T-helper 2 cell (primary cell): ENCODE measurements around the gene IMMP2L.

Experiments used
- DNase-seq, 5 experiments: peaks; one replicate each; pipeline versions ENCODE4 v3.0.0 to v3.0.0-alpha.2; 2012 to 2022

The IMMP2L gene

GRCh38 chr7:111556977-111557376, 5.3 kb downstream of the IMMP2L start:
- no peak for DNase-seq

- no peak for DNase-seq
Observed at GRCh38 chr7:111554086-111554485, 8.2 kb downstream of the IMMP2L start.

- DNase-seq: no peak
Observed at GRCh38 chr7:111541067-111541466, 21.2 kb downstream of the IMMP2L start.

- no peak for DNase-seq
Observed at GRCh38 chr7:111540199-111540815, 22.0 kb downstream of the IMMP2L start.

GRCh38 chr7:111537134-111537533, 25.2 kb downstream of the IMMP2L start:
- no peak for DNase-seq

- DNase-seq: no peak
Observed at GRCh38 chr7:111535142-111535870, 27.0 kb downstream of the IMMP2L start.

- no peak for DNase-seq
Observed at GRCh38 chr7:111532625-111533024, 29.7 kb downstream of the IMMP2L start.

- DNase-seq: no peak
Observed at GRCh38 chr7:111531993-111532392, 30.3 kb downstream of the IMMP2L start.

GRCh38 chr7:111530356-111530668, 32.0 kb downstream of the IMMP2L start:
- no peak for DNase-seq

- peak in 1 of 5 experiments; percentile 3 for DNase-seq
Observed at GRCh38 chr7:111529507-111530355, 32.6 kb downstream of the IMMP2L start.

GRCh38 chr7:111528331-111528730, 34.0 kb downstream of the IMMP2L start:
- DNase-seq: peak in 1 of 5 experiments; percentile 71

- DNase-seq: no peak
Observed at GRCh38 chr7:111527545-111527944, 34.7 kb downstream of the IMMP2L start.

- DNase-seq: no peak
Observed at GRCh38 chr7:111525100-111525499, 37.2 kb downstream of the IMMP2L start.

- DNase-seq: no peak
Observed at GRCh38 chr7:111521660-111522059, 40.6 kb downstream of the IMMP2L start.

- no peak for DNase-seq
Observed at GRCh38 chr7:111518264-111518663, 44.0 kb downstream of the IMMP2L start.

GRCh38 chr7:111517549-111517951, 44.7 kb downstream of the IMMP2L start:
- no peak for DNase-seq

GRCh38 chr7:111516612-111517011, 45.7 kb downstream of the IMMP2L start:
- DNase-seq: no peak

- DNase-seq: no peak
Observed at GRCh38 chr7:111513566-111513965, 48.7 kb downstream of the IMMP2L start.

- DNase-seq: no peak
Observed at GRCh38 chr7:111511845-111512244, 50.4 kb downstream of the IMMP2L start.

GRCh38 chr7:111510584-111511378, 51.5 kb downstream of the IMMP2L start:
- DNase-seq: no peak

- DNase-seq: no peak
Observed at GRCh38 chr7:111510062-111510461, 52.2 kb downstream of the IMMP2L start.

GRCh38 chr7:111509288-111509687, 53.0 kb downstream of the IMMP2L start:
- no peak for DNase-seq

GRCh38 chr7:111508387-111508786, 53.9 kb downstream of the IMMP2L start:
- no peak for DNase-seq
